ENCODE results near the gene PITRM1. TPM values are rescaled to one million over a fixed set of nuclear protein-coding genes. Genes with fewer than 3 reads are reported as not detected.
A peak's percentile ranks its signal among the peaks of the same experiment; 100 is the strongest.

Gene PITRM1
- polyA plus RNA-seq, 1 of the 3 experiments (the other 2 are of a cell fraction): 79.6 TPM

- TF ChIP-seq, protein P1, sequence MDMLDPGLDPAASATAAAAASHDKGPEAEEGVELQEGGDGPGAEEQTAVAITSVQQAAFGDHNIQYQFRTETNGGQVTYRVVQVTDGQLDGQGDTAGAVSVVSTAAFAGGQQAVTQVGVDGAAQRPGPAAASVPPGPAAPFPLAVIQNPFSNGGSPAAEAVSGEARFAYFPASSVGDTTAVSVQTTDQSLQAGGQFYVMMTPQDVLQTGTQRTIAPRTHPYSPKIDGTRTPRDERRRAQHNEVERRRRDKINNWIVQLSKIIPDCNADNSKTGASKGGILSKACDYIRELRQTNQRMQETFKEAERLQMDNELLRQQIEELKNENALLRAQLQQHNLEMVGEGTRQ (IDR thresholded peaks at IDR 0.05; ENCODE audit: borderline replicate concordance, low read depth, low read length): no peak
- peak; percentile 34 for TF ChIP-seq CTCF (IDR thresholded peaks at IDR 0.05)
- Histone ChIP-seq H3F3A (replicated peaks; ENCODE audit: insufficient read depth) (peaks cover 4% of the 10 kb centered on the region), H3K79me2 (ENCODE audit: insufficient read depth) (no peaks in the 10 kb centered on the region; the same call in 1 of the 2 replicates), H3K27me3 (ENCODE audit: insufficient read depth) (no peaks in the 10 kb centered on the region), H2AFZ (ENCODE audit: low read depth) (no peak overlapping the region), H3K4me2 (no peak overlapping the region), H3K4me3 (ENCODE audit: low read depth in 2 of 2, low read length in 1 of 2) (no peak overlapping the region), H3K4me1 (ENCODE audit: control insufficient read depth in 1 of 2, insufficient read depth in 2 of 2, low read depth in 1 of 2, low read length in 1 of 2) (no peaks in the 10 kb centered on the region), H3K9ac (no peak overlapping the region), H3K9me2 (no peaks in the 10 kb centered on the region), H3K36me3 (replicated peaks in 1 of 2; ENCODE audit: control insufficient read depth in 1 of 2, insufficient read depth in 2 of 2, low read length in 1 of 2) (peaks cover 85 to 93% of the 10 kb centered on the region in 2 experiments), H3K9me3 (no peaks in the 10 kb centered on the region), H4K20me1 (ENCODE audit: insufficient read depth) (no peaks in the 10 kb centered on the region), H3K27ac (ENCODE audit: low read depth in 2 of 2, low read length in 1 of 2) (no peak overlapping the region)
- CTCF ChIA-PET: no interaction called here
- POLR2A ChIA-PET: no interaction called here
- 96% methylated on average over 6 of the region's 9 CpGs for WGBS (ENCODE audit: low lambda C conversion rate)
- DNase-seq: no peak
These were observed 10.0 kb downstream of the PITRM1 start for GRCh38 chr10:3162533-3162932.

DNA sequence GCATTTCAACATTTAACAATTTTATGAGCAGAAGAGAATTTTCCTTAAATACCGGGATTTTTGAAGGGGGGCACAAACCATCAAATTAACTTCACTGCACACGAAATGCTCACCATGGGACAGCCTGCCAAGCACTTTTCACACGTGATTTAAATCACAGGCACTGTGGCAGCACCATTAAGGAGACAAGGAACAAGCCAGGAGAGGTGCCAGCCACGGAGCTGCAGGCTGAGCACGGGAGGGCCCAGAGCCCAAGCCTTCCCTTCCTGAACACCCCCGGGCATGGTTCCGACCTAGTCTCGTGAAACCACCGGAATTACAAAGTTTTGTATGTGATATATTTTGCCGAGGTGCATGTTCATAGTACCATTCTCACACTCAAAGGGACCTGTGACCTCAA is 13.4 kb downstream of the PITRM1 start:
- 90% methylated on average over 6 of the region's 10 CpGs for WGBS (ENCODE audit: low lambda C conversion rate)
- H4K20me1 ChIP-seq (ENCODE audit: insufficient read depth): no peaks in the 10 kb centered on the region
- CTCF ChIA-PET: no interaction called here
- no peak overlapping the region for H3K9ac ChIP-seq
- no peak overlapping the region for H3K27ac ChIP-seq (ENCODE audit: low read depth in 2 of 2, low read length in 1 of 2)
- no peaks in the 10 kb centered on the region for H3K4me1 ChIP-seq (ENCODE audit: control insufficient read depth in 1 of 2, insufficient read depth in 2 of 2, low read depth in 1 of 2, low read length in 1 of 2)
- H2AFZ ChIP-seq (ENCODE audit: low read depth): no peak overlapping the region
- peaks cover 4% of the 10 kb centered on the region for H3F3A ChIP-seq (replicated peaks; ENCODE audit: insufficient read depth)
- H3K9me2 ChIP-seq: no peaks in the 10 kb centered on the region
- no peak overlapping the region for H3K4me3 ChIP-seq (ENCODE audit: low read depth in 2 of 2, low read length in 1 of 2)
- peaks cover 6% of the 10 kb centered on the region; the same call in 1 of the 2 replicates for H3K79me2 ChIP-seq (ENCODE audit: insufficient read depth)
- no peak overlapping the region for H3K4me2 ChIP-seq
- no peak for TF ChIP-seq FOXM1 (IDR thresholded peaks at IDR 0.05; ENCODE audit: low read depth)
- no peak for TF ChIP-seq RCOR1 (IDR thresholded peaks at IDR 0.05; ENCODE audit: low read length)
- no peak for TF ChIP-seq ZBTB33 (IDR thresholded peaks at IDR 0.05; ENCODE audit: borderline replicate concordance, low read depth)
- no peak for TF ChIP-seq YY1 (IDR thresholded peaks at IDR 0.05; ENCODE audit: low read depth)
- TF ChIP-seq, protein P1 (IDR thresholded peaks at IDR 0.05; ENCODE audit: borderline replicate concordance, low read depth, low read length): no peak
- no peak for TF ChIP-seq REST (IDR thresholded peaks at IDR 0.05; ENCODE audit: low read depth, low read length)
- TF ChIP-seq RXRA (IDR thresholded peaks at IDR 0.05; ENCODE audit: borderline replicate concordance, low read depth): no peak
- TF ChIP-seq CTCF (IDR thresholded peaks at IDR 0.05): no peak
- TF ChIP-seq ELF1 (IDR thresholded peaks at IDR 0.05): no peak
- TF ChIP-seq EP300 (IDR thresholded peaks at IDR 0.05; ENCODE audit: borderline replicate concordance in 1 of 2, low read depth in 1 of 2, low read length in 1 of 2): no peak
- POLR2A ChIA-PET: no interaction called here
- no peaks in the 10 kb centered on the region for H3K9me3 ChIP-seq
- no peaks in the 10 kb centered on the region for H3K27me3 ChIP-seq (ENCODE audit: insufficient read depth)
- peaks cover 83 to 93% of the 10 kb centered on the region in 2 experiments for H3K36me3 ChIP-seq (replicated peaks in 1 of 2; ENCODE audit: control insufficient read depth in 1 of 2, insufficient read depth in 2 of 2, low read length in 1 of 2)
- no peak for DNase-seq
